8988T (cell line): ENCODE measurements around the gene IFT22.
A peak's percentile ranks its signal among the peaks of the same experiment; 100 is the strongest.
"Not testable (repeated sequence)": the region's sequence is repeated elsewhere in the genome, so short reads cannot be mapped to it uniquely, and the experiment has no call there.

Source experiments
- DNase-seq: peaks from one replicate; pipeline ENCODE4 v3.0.0; 2011

The IFT22 gene

GRCh38 chr7:101321491-101322401 is at the start of gene IFT22:
IFT22 (minus strand) TSS chr7:101321812; CDS start chr7:101321709, 103 bp downstream.
- peak; percentile 74 for DNase-seq

- no peak for DNase-seq
Observed at GRCh38 chr7:101370836-101371235, 49.2 kb upstream of the IFT22 start.

GRCh38 chr7:101368422-101369165 is 47.0 kb upstream of the IFT22 start:
- DNase-seq, result no peak

- DNase-seq, result no peak
Observed at GRCh38 chr7:101367676-101368075, 46.1 kb upstream of the IFT22 start.

- no peak for DNase-seq
Observed at GRCh38 chr7:101365956-101366355, 44.3 kb upstream of the IFT22 start.

GRCh38 chr7:101363734-101364374 is 42.2 kb upstream of the IFT22 start:
- peak; percentile 82 for DNase-seq

GRCh38 chr7:101363196-101363733 is 41.7 kb upstream of the IFT22 start:
- no peak for DNase-seq

- DNase-seq, result no peak
Observed at GRCh38 chr7:101362334-101363195, 41.0 kb upstream of the IFT22 start, which contains the start of gene COL26A1. COL26A1 (plus strand) TSS chr7:101362875; CDS start chr7:101363033, 158 bp downstream.

- no peak for DNase-seq
Observed at GRCh38 chr7:101357433-101357832, 35.8 kb upstream of the IFT22 start.

GRCh38 chr7:101352920-101353308 is 31.3 kb upstream of the IFT22 start:
- DNase-seq, result no peak

GRCh38 chr7:101349300-101349699 is 27.7 kb upstream of the IFT22 start:
- DNase-seq, result not testable (repeated sequence)

- DNase-seq, result not testable (repeated sequence)
Observed at GRCh38 chr7:101348456-101349067, 26.9 kb upstream of the IFT22 start.

GRCh38 chr7:101347477-101347876 is 25.9 kb upstream of the IFT22 start:
- no peak for DNase-seq

GRCh38 chr7:101342892-101343291 is 21.3 kb upstream of the IFT22 start:
- no peak for DNase-seq

- no peak for DNase-seq
Observed at GRCh38 chr7:101340379-101340778, 18.8 kb upstream of the IFT22 start.

- no peak for DNase-seq
Observed at GRCh38 chr7:101333912-101334311, 12.3 kb upstream of the IFT22 start.

- DNase-seq, result no peak
Observed at GRCh38 chr7:101332026-101332425, 10.4 kb upstream of the IFT22 start.

GRCh38 chr7:101330011-101330484 is 8.4 kb upstream of the IFT22 start:
- DNase-seq, result no peak

GRCh38 chr7:101328159-101328558 is 6.5 kb upstream of the IFT22 start:
- DNase-seq, result no peak

GRCh38 chr7:101319401-101319800 is 2.2 kb downstream of the IFT22 start:
- no peak for DNase-seq

GRCh38 chr7:101315336-101315735 is 6.3 kb downstream of the IFT22 start:
- no peak for DNase-seq
